Astrocyte of the spinal cord (primary cell): Measurements from ENCODE around the gene HK3.

ENCODE experiments used
- DNase-seq: peaks from one replicate; pipeline ENCODE4 v3.0.0; 2011; ENCODE audit warnings: low read depth, low spot score
- H3K4me3 ChIP-seq: 2 replicates; pipeline ENCODE4 v1.5.1; 2011; ENCODE audit warnings: low read depth, mild to moderate bottlenecking, low read length, moderate library complexity
- in situ Hi-C: cut with HindIII; loops from 2 replicates; pipeline ENCODE4 v1.10.0; 2017; ENCODE audit warnings: low sequenced_read_pairs
- TF ChIP-seq, protein P1 (sequence below): IDR thresholded peaks from 2 replicates; pipeline ENCODE4 v1.5.1; 2012; ENCODE audit warnings: low read depth, mild to moderate bottlenecking, low read length, inconsistent platforms

HK3 gene

DNA sequence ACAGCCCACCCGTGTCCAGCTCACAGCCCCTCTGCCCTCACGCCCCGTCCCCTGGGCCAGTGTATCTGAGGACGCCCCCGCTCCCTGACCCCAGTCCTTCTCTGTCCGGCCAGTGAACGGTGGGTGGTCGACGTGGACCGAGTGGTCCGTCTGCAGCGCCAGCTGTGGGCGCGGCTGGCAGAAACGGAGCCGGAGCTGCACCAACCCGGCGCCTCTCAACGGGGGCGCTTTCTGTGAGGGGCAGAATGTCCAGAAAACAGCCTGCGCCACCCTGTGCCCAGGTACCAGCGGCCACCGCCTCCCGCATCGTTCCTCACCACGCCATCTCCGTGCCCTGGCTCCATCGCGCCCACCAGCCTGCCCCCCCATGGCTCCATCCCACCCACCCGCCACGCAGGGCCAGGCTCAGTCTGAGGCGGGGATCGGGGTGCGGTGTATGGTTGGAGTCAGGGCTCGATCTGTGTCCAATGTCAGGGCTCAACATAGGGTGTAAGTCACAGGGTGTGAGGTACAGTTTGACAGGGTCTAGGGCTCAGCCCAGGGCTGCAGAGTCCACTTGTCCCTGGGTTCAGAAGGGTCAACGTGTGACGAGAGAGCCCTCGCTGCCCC lies 29.5 kb downstream of the HK3 start:
- H3K4me3 ChIP-seq: no peak overlapping the region
- no peak for DNase-seq
- in situ Hi-C loops: no loop called here
- TF ChIP-seq, protein P1, sequence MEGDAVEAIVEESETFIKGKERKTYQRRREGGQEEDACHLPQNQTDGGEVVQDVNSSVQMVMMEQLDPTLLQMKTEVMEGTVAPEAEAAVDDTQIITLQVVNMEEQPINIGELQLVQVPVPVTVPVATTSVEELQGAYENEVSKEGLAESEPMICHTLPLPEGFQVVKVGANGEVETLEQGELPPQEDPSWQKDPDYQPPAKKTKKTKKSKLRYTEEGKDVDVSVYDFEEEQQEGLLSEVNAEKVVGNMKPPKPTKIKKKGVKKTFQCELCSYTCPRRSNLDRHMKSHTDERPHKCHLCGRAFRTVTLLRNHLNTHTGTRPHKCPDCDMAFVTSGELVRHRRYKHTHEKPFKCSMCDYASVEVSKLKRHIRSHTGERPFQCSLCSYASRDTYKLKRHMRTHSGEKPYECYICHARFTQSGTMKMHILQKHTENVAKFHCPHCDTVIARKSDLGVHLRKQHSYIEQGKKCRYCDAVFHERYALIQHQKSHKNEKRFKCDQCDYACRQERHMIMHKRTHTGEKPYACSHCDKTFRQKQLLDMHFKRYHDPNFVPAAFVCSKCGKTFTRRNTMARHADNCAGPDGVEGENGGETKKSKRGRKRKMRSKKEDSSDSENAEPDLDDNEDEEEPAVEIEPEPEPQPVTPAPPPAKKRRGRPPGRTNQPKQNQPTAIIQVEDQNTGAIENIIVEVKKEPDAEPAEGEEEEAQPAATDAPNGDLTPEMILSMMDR: no peak

DNA sequence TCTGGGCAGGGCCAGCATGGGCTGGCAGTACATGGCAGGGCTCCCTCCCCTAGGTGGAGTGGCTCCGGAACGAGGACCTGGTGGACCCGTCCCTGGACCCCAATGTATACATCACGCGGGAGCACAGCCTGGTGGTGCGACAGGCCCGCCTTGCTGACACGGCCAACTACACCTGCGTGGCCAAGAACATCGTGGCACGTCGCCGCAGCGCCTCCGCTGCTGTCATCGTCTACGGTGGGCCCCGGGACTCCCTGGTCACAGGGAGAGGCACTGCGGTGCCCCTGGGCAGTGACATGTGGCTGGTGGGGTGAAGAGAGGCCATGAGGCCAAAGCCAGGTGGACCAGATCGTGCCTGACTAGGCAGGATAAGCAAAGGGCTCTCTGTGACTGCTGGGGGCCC lies 30.4 kb downstream of the HK3 start:
- no peak overlapping the region for H3K4me3 ChIP-seq
- TF ChIP-seq, protein P1: no peak
- in situ Hi-C loops: no loop called here
- no peak for DNase-seq

DNA sequence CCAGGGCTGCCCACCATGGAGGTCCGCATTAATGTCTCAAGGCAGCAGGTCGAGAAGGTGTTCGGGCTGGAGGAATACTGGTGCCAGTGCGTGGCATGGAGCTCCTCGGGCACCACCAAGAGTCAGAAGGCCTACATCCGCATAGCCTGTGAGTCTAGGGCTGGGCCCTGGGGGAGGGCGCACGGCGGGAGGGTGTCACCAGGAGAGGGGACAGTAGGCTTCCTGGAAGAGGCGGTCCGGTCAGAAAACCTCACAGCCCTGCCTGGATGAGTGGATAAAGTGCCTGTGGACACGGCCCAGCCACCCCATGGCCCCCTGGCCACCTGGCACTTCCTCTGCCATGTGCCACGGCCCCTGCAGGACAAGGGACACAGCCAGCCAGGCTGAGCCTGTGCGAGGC lies 31.0 kb downstream of the HK3 start:
- no peak for DNase-seq
- TF ChIP-seq, protein P1: no peak
- in situ Hi-C loops: no loop called here
- no peak overlapping the region for H3K4me3 ChIP-seq

DNA sequence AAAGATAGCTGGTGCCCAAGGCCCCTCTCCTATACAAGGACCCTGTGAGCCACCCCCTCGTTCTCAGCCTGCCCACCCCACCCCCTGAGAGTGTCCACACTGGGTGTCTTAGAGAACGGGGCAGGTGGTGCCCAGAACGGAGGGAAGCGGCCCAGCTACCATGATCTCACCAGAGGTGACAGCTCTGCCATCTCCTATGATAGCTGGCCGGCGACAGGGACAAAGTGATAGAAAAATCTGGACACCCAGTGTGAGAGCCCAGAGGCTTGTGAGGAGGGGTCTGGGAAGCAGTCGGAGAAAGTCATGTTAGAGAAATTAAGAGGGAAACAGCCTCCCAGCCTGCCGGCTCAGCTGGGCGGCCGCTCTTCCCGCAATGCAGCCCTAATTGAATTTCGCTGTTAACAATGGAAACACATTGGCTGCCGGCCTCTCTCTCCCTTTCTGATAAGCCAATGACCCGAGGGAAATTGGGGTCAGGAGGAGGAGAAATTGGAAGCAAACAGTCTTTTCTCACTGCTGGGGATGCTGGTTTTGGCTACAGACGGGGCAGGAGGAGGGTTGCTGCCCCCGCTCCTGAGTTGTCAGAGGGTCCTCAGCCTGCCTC lies 32.3 kb downstream of the HK3 start:
- in situ Hi-C loops: no loop called here
- TF ChIP-seq, protein P1: no peak
- H3K4me3 ChIP-seq: no peak overlapping the region
- DNase-seq: no peak

DNA sequence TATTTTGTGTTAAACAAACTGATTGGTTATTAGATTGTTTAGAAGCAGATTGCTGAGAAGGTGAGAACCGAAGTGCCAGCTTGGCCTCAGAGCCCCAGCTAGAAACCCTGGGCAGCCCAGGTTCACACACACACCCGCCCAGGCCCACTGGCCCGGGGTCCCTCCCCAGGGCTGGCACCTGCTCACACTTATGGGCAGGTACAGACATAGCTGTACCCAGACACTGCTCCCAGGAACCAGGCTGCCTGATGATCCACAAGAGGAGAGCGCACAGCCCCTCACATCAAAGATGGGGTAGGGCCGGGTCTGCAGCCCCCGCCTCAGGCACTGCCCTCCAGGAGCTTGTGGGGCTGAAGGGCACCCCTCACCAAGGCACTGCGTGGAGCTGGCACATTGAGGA lies 33.2 kb downstream of the HK3 start:
- TF ChIP-seq, protein P1: no peak
- in situ Hi-C loops: no loop called here
- no peak overlapping the region for H3K4me3 ChIP-seq
- DNase-seq: no peak

DNA sequence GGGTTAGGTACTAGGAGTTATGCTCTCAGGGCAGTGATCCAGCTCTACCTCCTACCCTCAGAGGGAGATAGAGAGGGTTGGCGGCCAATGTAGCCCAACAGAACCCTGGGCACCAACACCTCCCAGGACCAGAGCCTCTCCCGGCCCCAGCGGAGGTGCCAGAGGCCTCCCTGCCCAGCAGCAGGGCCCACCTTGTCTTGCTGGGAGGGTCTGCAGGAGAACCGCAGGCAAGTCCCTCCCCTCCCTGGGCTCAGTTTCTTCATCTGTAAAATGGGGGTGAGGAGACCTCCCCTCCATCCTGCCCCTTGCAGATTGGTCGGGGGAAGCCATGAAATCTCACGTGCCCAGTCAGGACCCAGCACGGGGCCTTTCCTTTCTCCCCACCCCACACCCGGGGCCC lies 34.4 kb downstream of the HK3 start:
- TF ChIP-seq, protein P1: no peak
- in situ Hi-C loops: no loop called here

DNA sequence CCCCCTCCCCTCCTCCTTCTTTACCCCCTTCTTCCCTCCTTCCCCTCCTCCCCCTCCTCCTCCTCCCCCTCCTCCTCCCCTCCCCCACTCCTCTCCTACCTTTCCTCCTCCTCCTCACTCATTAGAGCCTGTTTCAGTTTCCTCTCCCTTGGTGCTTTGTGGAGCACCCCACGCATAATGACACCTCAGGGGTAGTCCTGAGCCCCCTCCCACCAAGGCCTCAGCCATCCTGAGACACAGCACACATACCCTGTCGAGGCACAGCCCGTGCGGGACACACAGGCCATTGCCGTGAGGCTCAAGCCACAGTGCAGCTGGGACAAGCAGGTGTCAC lies 35.4 kb downstream of the HK3 start:
- no peak overlapping the region for H3K4me3 ChIP-seq
- TF ChIP-seq, protein P1: no peak
- DNase-seq: no peak
- in situ Hi-C loops: no loop called here

More for the DNA sequence above, 34.4 kb downstream of the HK3 start:
- DNase-seq: no peak
- H3K4me3 ChIP-seq: no peak overlapping the region
